IPS-20b (cell line): Measurements from ENCODE around the gene ACTN1.

Experiments used
- H3K27ac ChIP-seq: one replicate; pipeline ENCODE4 v1.5.1; 2013; ENCODE audit warnings: low read length
- H3K27me3 ChIP-seq: 2 replicates; pipeline ENCODE4 v1.6.1; 2013; ENCODE audit warnings: mild to moderate bottlenecking, low read length, inconsistent platforms; ENCODE audit not compliant: insufficient read depth
- H3K36me3 ChIP-seq: 2 replicates; pipeline ENCODE4 v1.6.1; 2013; ENCODE audit warnings: low read depth, mild to moderate bottlenecking, inconsistent platforms, low read length, moderate library complexity; ENCODE audit not compliant: insufficient read depth
- H3K4me1 ChIP-seq: 2 replicates; pipeline ENCODE4 v1.6.1; 2013; ENCODE audit warnings: mild to moderate bottlenecking, control low read depth, inconsistent platforms, low read length, moderate library complexity; ENCODE audit not compliant: insufficient read depth
- H3K4me3 ChIP-seq: 2 replicates; pipeline ENCODE4 v1.5.1; 2013; ENCODE audit warnings: mild to moderate bottlenecking, low read length, inconsistent platforms
- H3K9ac ChIP-seq: 2 replicates; pipeline ENCODE4 v1.6.1; 2013; ENCODE audit warnings: low read depth, mild to moderate bottlenecking, inconsistent platforms, low read length, moderate library complexity
- H3K9me3 ChIP-seq: 2 replicates; pipeline ENCODE4 v1.6.1; 2013; ENCODE audit warnings: mild to moderate bottlenecking, low read depth, low read length, inconsistent platforms; ENCODE audit not compliant: insufficient read depth

The ACTN1 gene

DNA sequence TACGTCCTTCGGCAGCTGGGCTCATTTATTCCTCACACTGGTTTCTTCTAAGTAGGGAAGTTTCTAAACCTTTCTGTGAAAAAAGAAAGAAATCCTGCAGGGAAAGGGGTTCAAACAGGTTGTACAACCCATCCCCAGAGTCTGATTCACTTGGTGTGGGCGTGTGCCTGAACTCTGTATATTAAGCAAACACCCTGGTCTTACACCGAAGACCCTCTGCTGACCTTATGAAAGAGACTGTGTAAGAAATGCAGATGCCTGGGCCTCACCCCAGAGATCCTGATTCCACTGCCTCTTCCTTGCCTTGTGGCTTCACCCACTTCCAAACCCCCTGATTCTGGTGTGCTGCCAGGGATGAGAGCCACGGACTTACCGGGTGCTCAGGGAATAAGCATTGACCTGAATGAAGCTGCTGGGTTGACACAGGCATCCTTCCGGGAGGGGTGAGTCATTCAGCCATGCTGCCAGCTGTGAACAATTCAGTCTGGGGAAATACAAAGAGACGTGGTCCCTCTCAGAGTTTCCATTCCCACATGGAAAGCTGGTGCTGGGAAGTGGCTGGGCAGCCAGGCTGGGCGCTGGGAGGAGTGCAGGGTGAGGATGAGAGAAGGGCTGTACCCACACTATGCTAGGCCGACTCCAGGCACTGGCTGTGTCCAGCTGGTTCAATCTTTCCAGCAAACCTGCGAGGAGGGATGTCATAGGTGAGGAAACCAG is 26.5 kb upstream of the ACTN1 start:
- Histone ChIP-seq H3K9me3 (no peaks in the 10 kb centered on the region), H3K4me3 (no peak overlapping the region), H3K36me3 (no peaks in the 10 kb centered on the region), H3K27me3 (no peaks in the 10 kb centered on the region), H3K27ac (no peak overlapping the region), H3K9ac (no peak overlapping the region), H3K4me1 (peaks cover 11% of the 10 kb centered on the region)

DNA sequence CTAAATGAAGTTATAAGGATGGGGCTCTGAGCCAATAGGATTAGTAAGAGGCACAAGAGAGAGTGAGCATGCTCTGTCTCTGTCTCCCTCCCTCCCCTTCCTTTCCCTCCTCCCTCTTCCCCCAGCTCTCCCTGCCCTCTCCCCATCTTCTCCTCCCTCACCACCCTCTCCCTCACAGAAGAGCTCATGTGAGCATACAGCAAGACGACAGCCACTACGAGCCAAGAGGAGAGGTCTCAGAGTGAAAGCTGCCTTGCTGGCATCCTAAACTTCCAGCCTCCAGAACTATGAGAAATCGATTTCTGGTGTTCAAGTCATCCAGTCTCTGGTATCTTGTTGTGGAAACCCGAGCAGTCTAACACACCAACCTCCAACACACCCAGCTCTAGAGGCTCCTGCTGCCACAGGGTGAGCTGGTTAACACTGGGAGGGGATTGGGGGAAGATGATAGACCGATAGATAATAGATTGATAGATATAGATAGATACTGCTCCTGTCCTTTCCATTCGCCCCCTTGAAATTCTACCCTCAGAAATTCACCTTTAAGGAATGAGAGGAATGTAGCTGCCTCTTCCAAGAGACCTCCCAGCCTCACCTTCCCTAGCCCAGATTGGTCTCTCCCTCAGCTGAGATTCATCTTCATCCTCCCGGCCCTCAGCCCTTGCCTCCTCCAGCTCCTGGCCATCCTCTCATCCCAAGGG is 25.8 kb upstream of the ACTN1 start:
- no peak overlapping the region for H3K9ac ChIP-seq
- H3K9me3 ChIP-seq: no peaks in the 10 kb centered on the region
- peaks cover 11% of the 10 kb centered on the region for H3K4me1 ChIP-seq
- H3K36me3 ChIP-seq: no peaks in the 10 kb centered on the region
- H3K27ac ChIP-seq: no peak overlapping the region
- H3K4me3 ChIP-seq: no peak overlapping the region
- H3K27me3 ChIP-seq: no peaks in the 10 kb centered on the region

DNA sequence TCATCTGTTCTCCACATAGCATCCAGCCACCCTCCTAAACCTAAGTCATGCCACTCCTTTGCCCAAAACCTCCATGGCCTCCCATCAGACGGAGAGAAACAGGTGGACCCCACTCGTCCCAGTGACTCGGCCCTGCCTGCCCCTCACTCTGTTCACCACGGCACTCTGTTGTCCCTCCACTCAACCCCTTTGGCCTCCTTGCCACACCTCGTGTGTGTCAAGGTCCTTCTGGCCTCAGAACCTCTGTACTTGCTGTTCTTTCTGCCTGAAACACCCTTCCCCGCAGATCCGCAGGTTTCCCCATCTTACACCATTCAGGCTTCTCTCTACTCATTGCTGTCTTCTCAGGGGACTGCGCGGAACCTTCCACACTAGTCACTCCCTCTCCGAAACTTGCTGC is 24.5 kb upstream of the ACTN1 start:
- H3K27me3 ChIP-seq: no peaks in the 10 kb centered on the region
- no peaks in the 10 kb centered on the region for H3K36me3 ChIP-seq
- no peak overlapping the region for H3K9ac ChIP-seq
- no peak overlapping the region for H3K4me3 ChIP-seq
- peaks cover 11% of the 10 kb centered on the region for H3K4me1 ChIP-seq
- no peaks in the 10 kb centered on the region for H3K9me3 ChIP-seq
- H3K27ac ChIP-seq: no peak overlapping the region

DNA sequence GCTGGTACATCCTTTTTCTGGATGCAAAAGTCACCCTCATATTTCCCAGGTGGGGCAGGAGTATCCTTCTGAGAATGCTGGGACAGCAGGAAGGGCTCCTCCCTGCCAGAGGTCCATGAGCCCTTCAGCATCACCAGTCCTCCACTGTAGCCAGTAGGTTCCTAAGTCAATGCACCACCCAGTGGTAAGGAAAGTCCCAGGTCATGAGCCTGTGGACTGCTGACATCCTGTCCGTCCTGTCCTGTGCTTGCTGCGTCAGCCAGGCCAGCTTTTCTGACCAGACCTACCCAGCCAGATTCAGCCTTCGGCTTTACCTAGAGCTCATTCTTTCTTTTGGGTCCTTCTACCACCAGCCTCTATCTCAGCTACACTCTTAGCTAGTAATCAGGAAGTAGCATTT is 23.0 kb upstream of the ACTN1 start:
- H3K4me1 ChIP-seq: peaks cover 17% of the 10 kb centered on the region

DNA sequence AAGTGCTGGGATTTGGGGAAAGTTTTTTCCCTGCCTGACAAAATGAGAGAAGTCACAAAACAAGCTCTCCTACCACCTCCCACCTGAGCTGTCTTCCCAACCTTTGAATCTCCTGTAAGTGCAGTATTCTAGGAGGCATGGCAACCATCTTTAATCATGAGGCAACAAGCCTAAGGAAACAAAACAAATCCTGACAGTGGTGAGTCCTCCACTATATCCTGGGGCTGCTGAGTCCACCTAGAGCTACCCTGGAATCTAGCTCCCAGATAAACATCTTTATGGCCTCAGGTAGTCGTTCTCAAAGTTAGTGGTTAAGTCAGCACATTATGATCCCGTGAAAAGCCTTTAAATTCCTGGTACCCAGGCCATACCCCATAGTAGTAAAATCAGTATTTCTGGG is 22.3 kb upstream of the ACTN1 start:
- no peak overlapping the region for H3K4me3 ChIP-seq
- no peaks in the 10 kb centered on the region for H3K9me3 ChIP-seq
- H3K36me3 ChIP-seq: no peaks in the 10 kb centered on the region
- H3K4me1 ChIP-seq: peaks cover 17% of the 10 kb centered on the region
- no peak overlapping the region for H3K27ac ChIP-seq
- H3K27me3 ChIP-seq: no peaks in the 10 kb centered on the region
- no peak overlapping the region for H3K9ac ChIP-seq

More for the DNA sequence above, 23.0 kb upstream of the ACTN1 start:
- Histone ChIP-seq H3K36me3 (no peaks in the 10 kb centered on the region), H3K4me3 (no peak overlapping the region), H3K27ac (no peak overlapping the region), H3K27me3 (no peaks in the 10 kb centered on the region), H3K9ac (no peak overlapping the region), H3K9me3 (no peaks in the 10 kb centered on the region)

DNA sequence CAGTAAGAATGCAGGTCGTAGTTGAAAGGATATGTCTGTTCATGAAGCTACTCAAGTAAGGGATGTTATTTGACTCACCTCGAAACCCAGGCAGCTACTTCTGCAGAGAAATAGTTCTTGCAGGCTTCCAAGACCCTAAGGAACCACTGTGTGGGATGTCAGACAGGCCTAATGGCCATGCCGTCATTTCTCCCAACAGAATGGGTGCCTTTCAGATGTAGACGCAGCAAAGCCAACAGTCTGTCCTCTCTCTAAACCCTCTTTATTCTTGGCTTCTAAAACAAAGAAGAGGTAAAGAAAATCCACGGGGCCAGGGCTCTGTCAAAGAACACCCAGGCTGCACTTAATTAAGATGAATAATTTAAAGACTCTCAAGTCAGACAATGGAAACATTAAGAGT is 19.0 kb upstream of the ACTN1 start:
- H3K27ac ChIP-seq: no peak overlapping the region
- H3K27me3 ChIP-seq: no peaks in the 10 kb centered on the region
- H3K9me3 ChIP-seq: no peaks in the 10 kb centered on the region
- no peak overlapping the region for H3K4me3 ChIP-seq
- H3K36me3 ChIP-seq: no peaks in the 10 kb centered on the region
- peaks cover 5% of the 10 kb centered on the region; the same call in 1 of the 2 replicates for H3K4me1 ChIP-seq
- no peak overlapping the region for H3K9ac ChIP-seq

DNA sequence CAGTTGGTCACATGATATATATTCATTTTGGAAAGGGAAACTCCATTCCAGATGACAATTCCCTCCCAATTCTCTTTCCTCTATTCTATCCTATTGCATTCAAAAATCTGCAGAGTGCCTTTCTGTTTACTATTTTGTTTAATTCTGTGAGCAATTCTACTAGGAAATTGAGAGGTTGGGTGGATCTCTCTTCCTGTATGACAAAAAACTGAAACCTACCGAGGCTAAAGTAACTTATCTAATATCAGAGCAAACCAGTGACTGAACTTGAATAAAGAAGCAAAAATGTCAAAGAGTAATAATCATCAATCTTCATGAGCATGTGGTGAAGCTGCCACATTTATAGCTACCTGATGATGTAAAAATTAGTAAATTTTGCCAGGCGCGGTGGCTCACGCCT is 16.6 kb upstream of the ACTN1 start:
- Histone ChIP-seq H3K36me3 (no peaks in the 10 kb centered on the region), H3K27ac (no peak overlapping the region), H3K9ac (no peak overlapping the region), H3K9me3 (no peaks in the 10 kb centered on the region), H3K27me3 (no peaks in the 10 kb centered on the region), H3K4me3 (no peak overlapping the region), H3K4me1 (peaks cover 5% of the 10 kb centered on the region; the same call in 1 of the 2 replicates)

DNA sequence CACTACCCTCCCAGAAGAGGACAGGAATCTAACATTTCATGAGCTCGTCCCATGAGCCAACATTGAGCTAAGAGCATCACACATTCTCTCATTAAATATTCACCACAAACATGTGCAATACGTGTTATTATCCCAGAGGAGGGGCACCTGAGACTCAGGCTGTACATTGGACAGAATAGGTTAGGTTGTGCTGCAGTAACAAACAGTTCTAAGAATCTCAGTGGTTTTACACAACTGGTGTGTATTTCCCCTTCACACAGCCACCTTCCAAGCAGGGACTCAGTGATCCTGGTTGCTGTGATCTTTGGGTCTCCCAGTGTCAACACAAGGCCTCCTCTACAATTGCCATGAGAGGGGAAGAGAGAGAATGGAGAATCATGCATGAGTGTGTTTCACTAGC is 15.0 kb upstream of the ACTN1 start:
- H3K27me3 ChIP-seq: no peaks in the 10 kb centered on the region
- no peak overlapping the region for H3K4me3 ChIP-seq
- H3K36me3 ChIP-seq: no peaks in the 10 kb centered on the region
- peaks cover 5% of the 10 kb centered on the region; the same call in 1 of the 2 replicates for H3K4me1 ChIP-seq
- no peak overlapping the region for H3K9ac ChIP-seq
- no peaks in the 10 kb centered on the region for H3K9me3 ChIP-seq
- no peak overlapping the region for H3K27ac ChIP-seq

DNA sequence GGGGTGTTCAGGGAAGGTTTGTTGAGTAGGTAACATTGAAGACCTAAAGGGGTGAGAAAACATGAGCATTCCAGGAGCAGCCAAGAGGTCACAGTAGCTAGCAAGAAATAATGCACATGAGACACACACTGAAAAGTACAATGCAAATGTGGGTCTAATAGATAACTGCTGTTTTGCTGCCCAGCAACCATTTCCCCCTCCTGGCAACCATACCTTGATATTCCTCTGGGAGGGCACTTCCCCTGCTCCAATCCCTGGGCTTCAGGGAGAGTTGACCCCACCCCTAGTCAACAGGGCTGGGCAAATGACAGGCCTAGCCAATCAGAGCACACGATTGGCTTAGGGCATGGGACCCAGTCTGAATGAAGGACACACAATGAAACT is 8.5 kb upstream of the ACTN1 start:
- H3K4me3 ChIP-seq: no peak overlapping the region
- no peaks in the 10 kb centered on the region for H3K9me3 ChIP-seq
- no peaks in the 10 kb centered on the region for H3K36me3 ChIP-seq
- no peaks in the 10 kb centered on the region for H3K27me3 ChIP-seq
- H3K27ac ChIP-seq: no peak overlapping the region
- no peaks in the 10 kb centered on the region; the same call in none of the 2 replicates for H3K4me1 ChIP-seq
- no peak overlapping the region for H3K9ac ChIP-seq

DNA sequence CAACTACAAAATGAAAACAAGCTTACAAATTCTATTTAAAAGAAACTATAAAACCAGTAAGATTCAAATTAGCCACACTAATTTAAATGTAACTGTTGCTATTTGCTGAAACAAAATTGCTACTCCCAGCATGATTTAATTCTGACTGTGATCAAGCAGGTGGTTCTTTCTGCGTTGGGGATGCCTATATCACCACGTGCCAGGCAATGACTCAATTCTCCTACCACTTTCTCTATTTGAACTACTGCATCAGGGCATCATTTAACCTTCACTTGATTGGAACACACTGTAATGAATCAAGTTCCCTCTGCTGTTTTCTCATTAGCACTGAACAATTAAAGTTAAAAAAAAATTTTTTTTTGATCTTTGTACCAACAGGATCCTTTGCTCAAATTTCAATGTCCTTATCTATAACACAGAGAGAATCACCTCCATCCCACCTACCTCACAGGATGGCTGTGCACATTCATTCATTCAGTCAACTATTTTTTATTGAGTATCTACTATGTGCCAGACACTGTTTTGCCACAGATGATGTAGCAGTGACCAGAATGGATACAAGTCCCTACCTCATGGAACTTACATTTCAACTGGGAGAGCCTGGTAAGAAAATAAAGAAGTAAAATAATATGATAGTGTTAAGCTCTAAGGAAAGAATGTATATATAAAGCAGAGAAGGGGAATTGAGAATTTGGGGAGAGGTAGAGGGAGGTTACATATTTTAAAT is 8.0 kb upstream of the ACTN1 start:
- H3K4me3 ChIP-seq: no peak overlapping the region
- no peaks in the 10 kb centered on the region for H3K9me3 ChIP-seq
- H3K4me1 ChIP-seq: no peaks in the 10 kb centered on the region; the same call in none of the 2 replicates
- H3K27me3 ChIP-seq: no peaks in the 10 kb centered on the region; the same call in 1 of the 2 replicates
- H3K36me3 ChIP-seq: no peaks in the 10 kb centered on the region
- H3K27ac ChIP-seq: no peak overlapping the region
- H3K9ac ChIP-seq: no peak overlapping the region

DNA sequence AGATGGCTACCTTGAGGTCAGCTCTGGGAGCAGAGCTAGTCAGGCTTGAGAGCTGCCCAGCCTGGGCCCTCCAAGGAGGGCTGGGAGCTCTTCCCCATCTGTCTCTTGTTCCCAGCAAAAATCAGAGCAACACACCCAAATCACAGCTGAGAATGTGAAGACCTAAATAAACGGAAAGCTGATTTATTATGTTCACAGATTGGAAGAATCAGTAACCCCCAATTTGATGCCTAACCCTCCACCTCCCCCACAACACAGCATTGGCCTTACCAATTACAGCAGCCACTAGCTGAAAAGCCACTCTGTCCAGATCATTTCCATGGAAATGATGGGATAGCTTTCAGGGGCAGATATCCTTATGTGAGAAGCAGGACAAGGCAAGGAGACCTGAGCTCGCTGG is 7.1 kb upstream of the ACTN1 start:
- Histone ChIP-seq H3K4me1 (peaks cover 3% of the 10 kb centered on the region), H3K36me3 (no peaks in the 10 kb centered on the region), H3K27ac (no peak overlapping the region), H3K9me3 (no peaks in the 10 kb centered on the region), H3K9ac (no peak overlapping the region), H3K4me3 (no peak overlapping the region), H3K27me3 (peaks cover 2% of the 10 kb centered on the region)

DNA sequence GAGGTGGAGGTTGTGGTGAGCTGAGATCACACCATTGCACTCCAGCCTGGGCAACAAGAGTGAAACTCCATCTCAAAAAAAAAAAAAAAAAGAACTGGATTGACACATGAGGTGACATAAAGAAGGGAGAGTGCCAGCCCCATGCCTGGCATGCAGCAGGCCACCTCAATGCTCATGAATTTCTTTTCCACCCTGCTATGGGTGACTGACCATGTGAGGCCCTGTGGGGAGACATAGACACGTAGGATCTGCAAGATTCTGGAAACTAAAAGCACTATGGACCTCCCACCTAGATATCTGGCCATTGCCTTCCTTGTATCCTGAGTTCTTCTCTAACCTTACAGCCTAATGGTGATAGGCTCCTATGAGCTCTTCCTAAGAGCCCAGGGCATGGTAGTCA is 5.6 kb upstream of the ACTN1 start:
- no peaks in the 10 kb centered on the region for H3K36me3 ChIP-seq

More for the DNA sequence above, 5.6 kb upstream of the ACTN1 start:
- Histone ChIP-seq H3K27ac (no peak overlapping the region), H3K4me3 (no peak overlapping the region), H3K9me3 (no peaks in the 10 kb centered on the region), H3K9ac (no peak overlapping the region), H3K4me1 (peaks cover 9% of the 10 kb centered on the region), H3K27me3 (peaks cover 9% of the 10 kb centered on the region)
